ENCODE measurements around the gene LSR. TPM values are rescaled to one million over a fixed set of nuclear protein-coding genes. Genes with fewer than 3 reads are reported as not detected.

LSR gene
- total and polyA plus RNA-seq, 12 donors: 8.2 to 106 (median 58.7) TPM

DNA sequence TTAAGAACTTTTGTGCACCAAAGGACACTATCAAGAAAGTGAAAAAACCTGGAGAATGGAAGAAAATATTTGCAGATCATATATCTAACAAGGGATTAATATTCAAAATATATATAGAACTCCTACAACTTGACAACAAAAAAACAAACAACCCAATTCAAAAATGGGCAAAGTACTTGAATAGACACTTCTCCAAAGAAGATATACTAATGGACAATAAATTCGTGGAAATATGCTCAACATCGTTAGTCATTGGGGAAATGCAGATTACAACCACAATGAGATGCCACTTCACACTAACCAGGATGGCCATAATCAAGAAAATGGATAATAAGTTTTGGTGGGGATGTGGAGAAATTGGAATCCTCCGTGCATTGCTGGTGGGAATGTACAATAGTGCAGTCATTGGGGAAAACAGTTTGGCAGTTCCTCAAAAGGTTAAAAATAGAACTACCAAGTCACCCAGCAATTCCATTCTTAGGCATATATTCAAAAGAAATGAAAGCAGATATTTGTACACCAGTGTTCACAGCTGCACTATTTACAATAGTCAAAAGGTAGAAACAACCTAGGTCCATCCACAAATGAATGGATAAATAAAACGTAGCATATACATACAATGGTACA is 2.2 kb upstream of the LSR start:
- WGBS, 4 donors: 71 to 81% (median 79%) methylated on average over 4 of the region's 4 CpGs
- H3K4me3 ChIP-seq: no peak overlapping the region
- peaks cover 0 to under 1% (median 0%) of the 10 kb centered on the region in 3 donors for H3K9me3 ChIP-seq (replicated peaks in 1 of 3)

DNA sequence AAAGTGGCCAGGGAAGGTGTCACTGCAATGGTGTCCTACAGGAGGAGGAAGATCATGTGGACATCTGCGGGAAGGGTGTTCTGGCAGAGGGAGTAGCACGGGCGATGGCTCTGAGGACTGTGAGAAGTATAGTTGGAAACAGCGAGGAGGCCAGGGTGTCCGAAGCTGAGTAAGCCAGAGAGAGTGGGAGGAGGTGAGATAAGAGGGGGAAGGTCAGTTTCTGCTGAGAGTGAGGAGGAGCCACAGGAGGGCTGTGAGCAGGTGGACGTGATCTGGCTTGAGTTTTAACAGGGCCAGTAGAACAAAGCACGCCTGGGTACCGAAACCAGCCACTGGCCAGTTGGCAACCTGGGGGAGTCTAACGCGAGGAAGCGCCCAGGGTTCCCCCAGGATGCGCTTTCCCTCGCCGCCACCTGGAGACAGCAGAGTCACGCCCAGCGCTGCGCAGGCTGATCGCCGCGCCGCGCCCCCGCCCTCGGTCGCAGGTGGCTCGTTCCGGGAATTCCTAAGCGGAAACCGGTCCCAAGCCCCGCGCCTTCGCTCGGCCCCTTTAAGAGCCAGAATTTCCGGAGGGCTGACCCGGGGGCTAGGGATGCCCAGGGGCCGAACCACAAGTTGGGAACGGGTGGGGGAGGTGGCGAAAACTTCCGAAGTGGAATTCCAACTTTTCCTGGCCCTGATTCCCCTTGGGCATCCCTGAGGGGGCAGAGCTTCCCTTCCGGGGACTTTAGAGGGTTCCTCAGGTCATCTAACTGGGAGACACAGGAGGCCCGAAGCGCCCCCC is 1.1 kb upstream of the LSR start:
- 2 to 11% (median 3%) methylated on average over 12 to 42 of the region's 42 CpGs for WGBS, 4 donors
- peak overlapping the region in 4 of 5 donors; percentile 85 to 97 (median 88) for H3K27ac ChIP-seq
- peak; percentile 84 to 90 (median 89) for DNase-seq
- H3K9me3 ChIP-seq (replicated peaks in 1 of 3): no peaks in the 10 kb centered on the region
- peaks cover 5 to 19% of the 10 kb centered on the region in 2 donors for H3K4me1 ChIP-seq (replicated peaks in 1 of 2)
- peak overlapping the region in 3 of 4 donors; percentile 28 to 78 (median 69) for H3K4me3 ChIP-seq
- H3K27me3 ChIP-seq: peaks cover 6% of the 10 kb centered on the region
- intact Hi-C loops (cut with DNase I): no loop called here
- H3K36me3 ChIP-seq (replicated peaks in 1 of 2): no peaks in the 10 kb centered on the region
- TF ChIP-seq POLR2A (IDR thresholded peaks at IDR 0.05): peak in 1 of 2 donors; percentile 36
- TF ChIP-seq CTCF (IDR thresholded peaks at IDR 0.05): peak in 4 of 6 experiments; percentile 27 to 41 (median 36)

More for the DNA sequence above, 2.2 kb upstream of the LSR start:
- Histone ChIP-seq H3K36me3 (replicated peaks in 1 of 2) (no peaks in the 10 kb centered on the region), H3K4me1 (replicated peaks in 1 of 2) (peaks cover 5 to 19% of the 10 kb centered on the region in 2 donors), H3K27me3 (peaks cover 6% of the 10 kb centered on the region), H3K27ac (no peak overlapping the region)
- no peak for DNase-seq
- no peak for TF ChIP-seq POLR2A (IDR thresholded peaks at IDR 0.05)
- no peak for TF ChIP-seq CTCF (IDR thresholded peaks at IDR 0.05)
- intact Hi-C loops (cut with DNase I): no loop called here

DNA sequence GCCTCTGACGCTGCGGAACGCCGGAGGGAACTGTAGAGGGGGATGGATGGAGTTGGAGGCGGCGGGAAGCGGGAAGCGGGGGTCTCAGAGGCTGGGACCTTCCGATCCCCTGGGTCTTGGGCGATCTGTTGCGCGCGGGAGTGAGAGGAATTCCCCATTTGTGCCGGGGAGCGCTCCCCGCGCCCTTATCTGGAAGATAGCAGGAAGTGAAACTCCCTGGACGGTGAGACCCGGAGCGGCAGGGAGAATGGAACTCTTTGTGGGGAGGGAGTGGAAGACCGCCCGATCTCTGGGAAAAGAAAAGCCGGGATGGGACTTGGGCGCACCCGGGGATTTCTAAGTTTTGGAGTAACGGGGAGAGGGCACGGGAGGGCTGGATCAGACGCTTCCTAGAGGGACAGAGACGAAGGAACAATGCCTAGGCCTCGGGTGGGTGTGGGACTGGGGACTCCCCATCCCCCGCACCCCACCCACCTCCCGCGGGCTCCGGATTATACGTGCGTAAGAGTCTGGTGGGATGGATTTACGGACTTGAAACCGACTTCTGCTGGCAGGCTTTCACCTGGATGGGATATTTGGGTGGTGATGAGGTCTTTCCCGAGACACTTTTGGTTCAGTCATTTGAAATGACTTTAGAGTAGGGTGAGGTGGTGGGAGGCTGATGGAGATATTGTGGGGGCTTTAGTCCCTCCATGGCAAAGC is 495 bp downstream of the LSR start:
- DNase-seq: peak in 6 of 7 donors; percentile 41 to 61 (median 46)
- peaks cover 5 to 19% of the 10 kb centered on the region in 2 donors for H3K4me1 ChIP-seq (replicated peaks in 1 of 2)
- H3K27ac ChIP-seq: peak overlapping the region in 4 of 5 donors; percentile 85 to 97 (median 88)
- 5 to 8% (median 7%) methylated on average over 30 to 39 of the region's 39 CpGs for WGBS, 4 donors
- intact Hi-C loops (cut with DNase I): no loop called here
- H3K27me3 ChIP-seq: peaks cover 6% of the 10 kb centered on the region
- H3K4me3 ChIP-seq: peak overlapping the region; percentile 6 to 78 (median 52)
- TF ChIP-seq CTCF (IDR thresholded peaks at IDR 0.05) (no peak), POLR2A (IDR thresholded peaks at IDR 0.05) (no peak)
- no peaks in the 10 kb centered on the region for H3K9me3 ChIP-seq (replicated peaks in 1 of 3)
- no peaks in the 10 kb centered on the region for H3K36me3 ChIP-seq (replicated peaks in 1 of 2)
